ENCODE data around the gene XRN1. TPM values are rescaled to one million over a fixed set of nuclear protein-coding genes. Genes with fewer than 3 reads are reported as not detected.

Gene XRN1
- 27.3 TPM for total RNA-seq
- 12.2 TPM for polyA plus RNA-seq
- long read RNA-seq, donor 1: 0 reads
- long read RNA-seq, donor 2, partial matches to known transcripts: 21 of 21 reads
- long read RNA-seq, donor 2, other reads (novel, unspliced or antisense): 0 of 21 reads
- long read RNA-seq, donor 3, partial matches to known transcripts: 0 of 2 reads
- long read RNA-seq, donor 3, other reads (novel, unspliced or antisense): 0 of 2 reads
- long read RNA-seq, donor 4: 0 reads
- long read RNA-seq, donor 5: 0 reads
- long read RNA-seq, donor 6, partial matches to known transcripts: 0 of 2 reads
- long read RNA-seq, donor 6, other reads (novel, unspliced or antisense): 0 of 2 reads
- long read RNA-seq, donor 7, full-length matches to known transcripts: 2 of 2 reads
- long read RNA-seq, donor 7, partial matches to known transcripts: 0 of 2 reads
- long read RNA-seq, donor 7, other reads (novel, unspliced or antisense): 0 of 2 reads
- long read RNA-seq, donor 8: 0 reads
- long read RNA-seq, donor 9: 0 reads
- long read RNA-seq, donor 10, partial matches to known transcripts: 12 of 13 reads
- long read RNA-seq, donor 10, other reads (novel, unspliced or antisense): 0 of 13 reads

- Histone ChIP-seq H3K9me3 (ENCODE audit: control insufficient read depth in 2 of 2, insufficient read depth in 1 of 2, low read length in 1 of 2) (peaks cover 0 to 1% of the 10 kb centered on the region in 2 donors), H3K4me1 (ENCODE audit: control insufficient read depth in 2 of 2, insufficient read depth in 2 of 2, low read length in 2 of 2) (peaks cover 3 to 6% of the 10 kb centered on the region in 2 donors), H3K4me3 (ENCODE audit: low read length in 2 of 2) (peak within 1 kb of the TSS; percentile 99 to 100), H3K27me3 (ENCODE audit: control insufficient read depth in 2 of 2, insufficient read depth in 1 of 2, low read length in 1 of 2) (no peaks in the 10 kb centered on the region), H3K36me3 (ENCODE audit: control insufficient read depth in 2 of 2, insufficient read depth in 2 of 2, low read length in 1 of 2) (peaks cover 12 to 22% of the 10 kb centered on the region in 2 donors), H3K27ac (ENCODE audit: low read depth in 1 of 2, low read length in 1 of 2) (peak within 1 kb of the TSS; percentile 98 to 99)
- WGBS: 8% methylated on average over 52 of the region's 52 CpGs
- DNase-seq (ENCODE audit: low read depth in 6 of 9, low spot score in 9 of 9): peak; percentile 65 to 95 (median 85)
Measured at GRCh38 chr3:142447852-142448823, at the start of gene XRN1. Gene XRN1 (minus strand): TSS chr3:142448037. CDS start chr3:142447944, 93 bp downstream.

GRCh38 chr3:142495103-142495502 lies 47.3 kb upstream of the XRN1 start:
- 79% methylated on average over 3 of the region's 3 CpGs for WGBS
- H3K9me3 ChIP-seq (ENCODE audit: control insufficient read depth in 2 of 2, insufficient read depth in 1 of 2, low read length in 1 of 2): no peaks in the 10 kb centered on the region
- no peak overlapping the region for H3K4me3 ChIP-seq (ENCODE audit: low read length in 2 of 2)
- no peak overlapping the region for H3K27ac ChIP-seq (ENCODE audit: low read depth in 1 of 2, low read length in 1 of 2)
- no peaks in the 10 kb centered on the region for H3K4me1 ChIP-seq (ENCODE audit: control insufficient read depth in 2 of 2, insufficient read depth in 2 of 2, low read length in 2 of 2)
- H3K27me3 ChIP-seq (ENCODE audit: control insufficient read depth in 2 of 2, insufficient read depth in 1 of 2, low read length in 1 of 2): no peaks in the 10 kb centered on the region
- peaks cover 4 to 50% of the 10 kb centered on the region in 2 donors for H3K36me3 ChIP-seq (ENCODE audit: control insufficient read depth in 2 of 2, insufficient read depth in 2 of 2, low read length in 1 of 2)
- DNase-seq (ENCODE audit: low read depth in 6 of 9, low spot score in 9 of 9): no peak

- Histone ChIP-seq H3K36me3 (ENCODE audit: control insufficient read depth in 2 of 2, insufficient read depth in 2 of 2, low read length in 1 of 2) (peaks cover 2 to 59% of the 10 kb centered on the region in 2 donors), H3K27me3 (ENCODE audit: control insufficient read depth in 2 of 2, insufficient read depth in 1 of 2, low read length in 1 of 2) (no peaks in the 10 kb centered on the region), H3K27ac (ENCODE audit: low read depth in 1 of 2, low read length in 1 of 2) (no peak overlapping the region), H3K9me3 (ENCODE audit: control insufficient read depth in 2 of 2, insufficient read depth in 1 of 2, low read length in 1 of 2) (no peaks in the 10 kb centered on the region), H3K4me3 (ENCODE audit: low read length in 2 of 2) (no peak overlapping the region), H3K4me1 (ENCODE audit: control insufficient read depth in 2 of 2, insufficient read depth in 2 of 2, low read length in 2 of 2) (no peaks in the 10 kb centered on the region)
- 96% methylated on average over 2 of the region's 2 CpGs for whole genome bisulfite sequencing
- DNase-seq (ENCODE audit: low read depth in 6 of 9, low spot score in 9 of 9): no peak
Measured at GRCh38 chr3:142492184-142492583, 44.3 kb upstream of the XRN1 start.

- H3K9me3 ChIP-seq (ENCODE audit: control insufficient read depth in 2 of 2, insufficient read depth in 1 of 2, low read length in 1 of 2): no peaks in the 10 kb centered on the region
- no peaks in the 10 kb centered on the region for H3K27me3 ChIP-seq (ENCODE audit: control insufficient read depth in 2 of 2, insufficient read depth in 1 of 2, low read length in 1 of 2)
- WGBS: 98% methylated on average over 5 of the region's 5 CpGs
- no peaks in the 10 kb centered on the region for H3K4me1 ChIP-seq (ENCODE audit: control insufficient read depth in 2 of 2, insufficient read depth in 2 of 2, low read length in 2 of 2)
- no peak overlapping the region for H3K27ac ChIP-seq (ENCODE audit: low read depth in 1 of 2, low read length in 1 of 2)
- DNase-seq (ENCODE audit: low read depth in 6 of 9, low spot score in 9 of 9): no peak
- no peak overlapping the region for H3K4me3 ChIP-seq (ENCODE audit: low read length in 2 of 2)
- H3K36me3 ChIP-seq (ENCODE audit: control insufficient read depth in 2 of 2, insufficient read depth in 2 of 2, low read length in 1 of 2): peaks cover 10 to 59% of the 10 kb centered on the region in 2 donors
Measured at GRCh38 chr3:142489572-142490323, 41.9 kb upstream of the XRN1 start.

GRCh38 chr3:142484912-142485435 lies 37.1 kb upstream of the XRN1 start:
- peaks cover 9 to 18% of the 10 kb centered on the region in 2 donors for H3K9me3 ChIP-seq (ENCODE audit: control insufficient read depth in 2 of 2, insufficient read depth in 1 of 2, low read length in 1 of 2)
- H3K4me1 ChIP-seq (ENCODE audit: control insufficient read depth in 2 of 2, insufficient read depth in 2 of 2, low read length in 2 of 2): no peaks in the 10 kb centered on the region
- DNase-seq (ENCODE audit: low read depth in 6 of 9, low spot score in 9 of 9): no peak
- WGBS: 97% methylated on average over 4 of the region's 4 CpGs
- no peak overlapping the region for H3K27ac ChIP-seq (ENCODE audit: low read depth in 1 of 2, low read length in 1 of 2)
- H3K27me3 ChIP-seq (ENCODE audit: control insufficient read depth in 2 of 2, insufficient read depth in 1 of 2, low read length in 1 of 2): no peaks in the 10 kb centered on the region
- H3K36me3 ChIP-seq (ENCODE audit: control insufficient read depth in 2 of 2, insufficient read depth in 2 of 2, low read length in 1 of 2): peaks cover 33 to 56% of the 10 kb centered on the region in 2 donors
- H3K4me3 ChIP-seq (ENCODE audit: low read length in 2 of 2): no peak overlapping the region

GRCh38 chr3:142481196-142481595 lies 33.4 kb upstream of the XRN1 start:
- peaks cover 32 to 33% of the 10 kb centered on the region in 2 donors for H3K36me3 ChIP-seq (ENCODE audit: control insufficient read depth in 2 of 2, insufficient read depth in 2 of 2, low read length in 1 of 2)
- H3K27me3 ChIP-seq (ENCODE audit: control insufficient read depth in 2 of 2, insufficient read depth in 1 of 2, low read length in 1 of 2): no peaks in the 10 kb centered on the region
- H3K9me3 ChIP-seq (ENCODE audit: control insufficient read depth in 2 of 2, insufficient read depth in 1 of 2, low read length in 1 of 2): peaks cover 9 to 18% of the 10 kb centered on the region in 2 donors
- 98% methylated on average over 2 of the region's 2 CpGs for WGBS
- no peaks in the 10 kb centered on the region for H3K4me1 ChIP-seq (ENCODE audit: control insufficient read depth in 2 of 2, insufficient read depth in 2 of 2, low read length in 2 of 2)
- H3K27ac ChIP-seq (ENCODE audit: low read depth in 1 of 2, low read length in 1 of 2): no peak overlapping the region
- no peak for DNase-seq (ENCODE audit: low read depth in 6 of 9, low spot score in 9 of 9)
- H3K4me3 ChIP-seq (ENCODE audit: low read length in 2 of 2): no peak overlapping the region

- H3K9me3 ChIP-seq (ENCODE audit: control insufficient read depth in 2 of 2, insufficient read depth in 1 of 2, low read length in 1 of 2): peaks cover 0 to 5% of the 10 kb centered on the region in 2 donors
- H3K36me3 ChIP-seq (ENCODE audit: control insufficient read depth in 2 of 2, insufficient read depth in 2 of 2, low read length in 1 of 2): no peaks in the 10 kb centered on the region
- DNase-seq (ENCODE audit: low read depth in 6 of 9, low spot score in 9 of 9): no peak
- WGBS: over 99% methylated on average over 4 of the region's 4 CpGs
- H3K4me3 ChIP-seq (ENCODE audit: low read length in 2 of 2): no peak overlapping the region
- H3K4me1 ChIP-seq (ENCODE audit: control insufficient read depth in 2 of 2, insufficient read depth in 2 of 2, low read length in 2 of 2): no peaks in the 10 kb centered on the region
- no peaks in the 10 kb centered on the region for H3K27me3 ChIP-seq (ENCODE audit: control insufficient read depth in 2 of 2, insufficient read depth in 1 of 2, low read length in 1 of 2)
- H3K27ac ChIP-seq (ENCODE audit: low read depth in 1 of 2, low read length in 1 of 2): no peak overlapping the region
Measured at GRCh38 chr3:142470826-142471225, 23.0 kb upstream of the XRN1 start.

- H3K4me3 ChIP-seq (ENCODE audit: low read length in 2 of 2): no peak overlapping the region
- WGBS: 98% methylated on average over 4 of the region's 4 CpGs
- H3K4me1 ChIP-seq (ENCODE audit: control insufficient read depth in 2 of 2, insufficient read depth in 2 of 2, low read length in 2 of 2): no peaks in the 10 kb centered on the region
- no peaks in the 10 kb centered on the region for H3K36me3 ChIP-seq (ENCODE audit: control insufficient read depth in 2 of 2, insufficient read depth in 2 of 2, low read length in 1 of 2)
- no peak overlapping the region for H3K27ac ChIP-seq (ENCODE audit: low read depth in 1 of 2, low read length in 1 of 2)
- peaks cover 0 to 2% of the 10 kb centered on the region in 2 donors for H3K9me3 ChIP-seq (ENCODE audit: control insufficient read depth in 2 of 2, insufficient read depth in 1 of 2, low read length in 1 of 2)
- no peaks in the 10 kb centered on the region for H3K27me3 ChIP-seq (ENCODE audit: control insufficient read depth in 2 of 2, insufficient read depth in 1 of 2, low read length in 1 of 2)
- no peak for DNase-seq (ENCODE audit: low read depth in 6 of 9, low spot score in 9 of 9)
Measured at GRCh38 chr3:142468456-142468855, 20.6 kb upstream of the XRN1 start.

Data from thymus (tissue), 14 donors.